RWPE2 (cell line): Measurements from ENCODE around the gene ADAMTSL1.

ENCODE experiments used
- ATAC-seq: fragments of 200-7000 bp; cut with Tn5 transposase; 3 replicates; pipeline ENCODE4 v1.9.1; 2021; ENCODE audit warnings: low read depth
- DNase-seq: peaks from one replicate; pipeline ENCODE4 v3.0.0-alpha.2; 2020; ENCODE audit warnings: low spot score
- H3K27ac ChIP-seq: fragments of 450-650 bp; 2 replicates; pipeline ENCODE4 v1.5.1; 2017; ENCODE audit warnings: mild to moderate bottlenecking; ENCODE audit not compliant: poor library complexity, severe bottlenecking
- H3K27me3 ChIP-seq: fragments of 250-450 bp; sonication (Bioruptor Pico); 2 replicates; pipeline ENCODE4 v1.5.1; 2021; ENCODE audit warnings: mild to moderate bottlenecking, moderate library complexity; ENCODE audit not compliant: insufficient read depth, poor library complexity, severe bottlenecking
- H3K36me3 ChIP-seq: fragments of 250-450 bp; sonication (Bioruptor Pico); 2 replicates; pipeline ENCODE4 v1.5.1; 2020; ENCODE audit warnings: low read depth, mild to moderate bottlenecking, moderate library complexity
- H3K4me1 ChIP-seq: fragments of 250-450 bp; sonication (Bioruptor Pico); 2 replicates; pipeline ENCODE4 v1.5.1; 2021; ENCODE audit warnings: mild to moderate bottlenecking, moderate library complexity; ENCODE audit not compliant: insufficient read depth, poor library complexity, severe bottlenecking
- H3K4me3 ChIP-seq: fragments of 250-450 bp; sonication (Bioruptor Pico); 2 replicates; pipeline ENCODE4 v1.5.1; 2021; ENCODE audit warnings: mild to moderate bottlenecking, moderate library complexity; ENCODE audit not compliant: severe bottlenecking
- H3K9me3 ChIP-seq: fragments of 250-450 bp; sonication (Bioruptor Pico); 2 replicates; pipeline ENCODE4 v1.5.1; 2021; ENCODE audit warnings: mild to moderate bottlenecking, moderate library complexity; ENCODE audit not compliant: severe bottlenecking
- CTCF ChIP-seq: fragments of 450-650 bp; IDR thresholded peaks from one replicate; pipeline ENCODE4 v1.5.1; 2017; ENCODE audit warnings: mild to moderate bottlenecking, moderate library complexity; ENCODE audit not compliant: poor library complexity, severe bottlenecking

Gene ADAMTSL1

GRCh38 chr9:18799428-18799827, 325.5 kb downstream of the ADAMTSL1 start:
- no peak overlapping the region for H3K27ac ChIP-seq
- H3K4me1 ChIP-seq = no peaks in the 10 kb centered on the region
- no peak for TF ChIP-seq CTCF
- ATAC-seq = no peak
- H3K4me3 ChIP-seq = no peak overlapping the region
- H3K27me3 ChIP-seq = no peaks in the 10 kb centered on the region
- DNase-seq = no peak
- no peaks in the 10 kb centered on the region for H3K36me3 ChIP-seq
- no peaks in the 10 kb centered on the region for H3K9me3 ChIP-seq

- Histone ChIP-seq H3K27me3 (no peaks in the 10 kb centered on the region), H3K27ac (no peak overlapping the region), H3K36me3 (no peaks in the 10 kb centered on the region), H3K4me3 (no peak overlapping the region), H3K4me1 (no peaks in the 10 kb centered on the region), H3K9me3 (no peaks in the 10 kb centered on the region)
- no peak for DNase-seq
- TF ChIP-seq CTCF = no peak
- ATAC-seq = no peak
Measured at GRCh38 chr9:18800579-18800978, 326.6 kb downstream of the ADAMTSL1 start.

- no peak overlapping the region for H3K4me3 ChIP-seq
- no peaks in the 10 kb centered on the region for H3K27me3 ChIP-seq
- no peak for ATAC-seq
- H3K27ac ChIP-seq = no peak overlapping the region
- DNase-seq = no peak
- H3K4me1 ChIP-seq = no peaks in the 10 kb centered on the region
- H3K36me3 ChIP-seq = no peaks in the 10 kb centered on the region
- H3K9me3 ChIP-seq = no peaks in the 10 kb centered on the region
- no peak for TF ChIP-seq CTCF
Measured at GRCh38 chr9:18805386-18805785, 331.4 kb downstream of the ADAMTSL1 start.

- H3K27ac ChIP-seq = no peak overlapping the region
- no peak for ATAC-seq
- no peak overlapping the region for H3K4me3 ChIP-seq
- no peaks in the 10 kb centered on the region for H3K36me3 ChIP-seq
- H3K4me1 ChIP-seq = no peaks in the 10 kb centered on the region
- no peak for DNase-seq
- no peaks in the 10 kb centered on the region for H3K27me3 ChIP-seq
- no peak for TF ChIP-seq CTCF
- H3K9me3 ChIP-seq = no peaks in the 10 kb centered on the region
Measured at GRCh38 chr9:18806232-18807080, 332.5 kb downstream of the ADAMTSL1 start.

- TF ChIP-seq CTCF = no peak
Measured at GRCh38 chr9:18810581-18810980, 336.6 kb downstream of the ADAMTSL1 start.

More at GRCh38 chr9:18810581-18810980, 336.6 kb downstream of the ADAMTSL1 start:
- no peaks in the 10 kb centered on the region for H3K27me3 ChIP-seq
- H3K27ac ChIP-seq = no peak overlapping the region
- no peak overlapping the region for H3K4me3 ChIP-seq
- DNase-seq = no peak
- no peaks in the 10 kb centered on the region for H3K4me1 ChIP-seq
- no peak for ATAC-seq
- H3K9me3 ChIP-seq = no peaks in the 10 kb centered on the region
- H3K36me3 ChIP-seq = no peaks in the 10 kb centered on the region
